ENCODE results near the gene LRRC45.

GRCh38 chr17:82022981-82023446, at the start of gene LRRC45:
- TF ChIP-seq CTCF (IDR thresholded peaks at IDR 0.05) (no peak), POLR2A (IDR thresholded peaks at IDR 0.05) (no peak)

Data from heart left ventricle (tissue), 13 donors.